ENCODE results near the gene ERRFI1. TPM values are rescaled to one million over a fixed set of nuclear protein-coding genes. Genes with fewer than 3 reads are reported as not detected.
A peak's percentile ranks its signal among the peaks of the same experiment; 100 is the strongest.

The ERRFI1 gene
- total and polyA plus RNA-seq, 4 donors: 33.3 to 258 (median 120) TPM

- Histone ChIP-seq H3K27ac (ENCODE audit: low read depth in 1 of 2, low read length in 2 of 2) (no peak overlapping the region), H3K9me3 (ENCODE audit: control insufficient read depth, low read length) (no peaks in the 10 kb centered on the region), H3K4me3 (ENCODE audit: low read length in 2 of 2) (no peak overlapping the region), H3K36me3 (ENCODE audit: control insufficient read depth in 1 of 2, insufficient read depth in 2 of 2, low read length in 1 of 2) (peaks cover 0 to 4% of the 10 kb centered on the region in 2 donors), H3K27me3 (ENCODE audit: control insufficient read depth in 1 of 2, insufficient read depth in 2 of 2, low read length in 1 of 2) (no peaks in the 10 kb centered on the region), H3K4me1 (ENCODE audit: control insufficient read depth in 1 of 2, insufficient read depth in 2 of 2, low read length in 2 of 2) (peaks cover 0 to 2% of the 10 kb centered on the region in 2 donors)
- ATAC-seq (ENCODE audit: low FRiP score) (no peak), DNase-seq (no peak)
- WGBS, 2 donors: 90 to 91% methylated on average over 12 of the region's 12 CpGs
- intact Hi-C loops (cut with DNase I): no loop called here
Observed at GRCh38 chr1:8006037-8006963, 19.8 kb downstream of the ERRFI1 start.

- H3K27me3 ChIP-seq (ENCODE audit: control insufficient read depth in 1 of 2, insufficient read depth in 2 of 2, low read length in 1 of 2): no peaks in the 10 kb centered on the region
- H3K4me1 ChIP-seq (ENCODE audit: control insufficient read depth in 1 of 2, insufficient read depth in 2 of 2, low read length in 2 of 2): peaks cover 0 to 2% of the 10 kb centered on the region in 2 donors
- peaks cover 0 to 2% of the 10 kb centered on the region in 2 donors for H3K36me3 ChIP-seq (ENCODE audit: control insufficient read depth in 1 of 2, insufficient read depth in 2 of 2, low read length in 1 of 2)
- H3K9me3 ChIP-seq (ENCODE audit: control insufficient read depth, low read length): no peaks in the 10 kb centered on the region
- peak; percentile 95 for ATAC-seq (ENCODE audit: low FRiP score)
- H3K27ac ChIP-seq (ENCODE audit: low read depth in 1 of 2, low read length in 2 of 2): peak overlapping the region in 1 of 2 donors; percentile 55
- no peak overlapping the region for H3K4me3 ChIP-seq (ENCODE audit: low read length in 2 of 2)
- 11 to 14% methylated on average over 17 of the region's 17 CpGs for WGBS, 2 donors
- intact Hi-C loops (cut with DNase I): no loop called here
- peak; percentile 88 to 90 for DNase-seq
Observed at GRCh38 chr1:8004803-8005573, 21.1 kb downstream of the ERRFI1 start.

GRCh38 chr1:8004113-8004802 is 21.9 kb downstream of the ERRFI1 start:
- H3K9me3 ChIP-seq (ENCODE audit: control insufficient read depth, low read length): no peaks in the 10 kb centered on the region
- WGBS, 2 donors: 86% methylated on average over 18 of the region's 18 CpGs
- DNase-seq (no peak), ATAC-seq (ENCODE audit: low FRiP score) (no peak)
- H3K27me3 ChIP-seq (ENCODE audit: control insufficient read depth in 1 of 2, insufficient read depth in 2 of 2, low read length in 1 of 2): no peaks in the 10 kb centered on the region
- H3K4me1 ChIP-seq (ENCODE audit: control insufficient read depth in 1 of 2, insufficient read depth in 2 of 2, low read length in 2 of 2): peaks cover 0 to 2% of the 10 kb centered on the region in 2 donors
- H3K4me3 ChIP-seq (ENCODE audit: low read length in 2 of 2): no peak overlapping the region
- intact Hi-C loops (cut with DNase I): no loop called here
- H3K27ac ChIP-seq (ENCODE audit: low read depth in 1 of 2, low read length in 2 of 2): peak overlapping the region in 1 of 2 donors; percentile 29
- peaks cover 0 to 2% of the 10 kb centered on the region in 2 donors for H3K36me3 ChIP-seq (ENCODE audit: control insufficient read depth in 1 of 2, insufficient read depth in 2 of 2, low read length in 1 of 2)

- no peak for ATAC-seq (ENCODE audit: low FRiP score)
- Histone ChIP-seq H3K27ac (ENCODE audit: low read depth in 1 of 2, low read length in 2 of 2) (no peak overlapping the region), H3K36me3 (ENCODE audit: control insufficient read depth in 1 of 2, insufficient read depth in 2 of 2, low read length in 1 of 2) (peaks cover 0 to 2% of the 10 kb centered on the region in 2 donors), H3K9me3 (ENCODE audit: control insufficient read depth, low read length) (no peaks in the 10 kb centered on the region), H3K4me3 (ENCODE audit: low read length in 2 of 2) (no peak overlapping the region), H3K4me1 (ENCODE audit: control insufficient read depth in 1 of 2, insufficient read depth in 2 of 2, low read length in 2 of 2) (peaks cover 0 to 2% of the 10 kb centered on the region in 2 donors), H3K27me3 (ENCODE audit: control insufficient read depth in 1 of 2, insufficient read depth in 2 of 2, low read length in 1 of 2) (no peaks in the 10 kb centered on the region)
- DNase-seq: no peak
- intact Hi-C loops (cut with DNase I): no loop called here
- WGBS, 2 donors: 90 to 91% methylated on average over 6 of the region's 6 CpGs
Observed at GRCh38 chr1:8003438-8004112, 22.5 kb downstream of the ERRFI1 start.

GRCh38 chr1:8002921-8003320 is 23.2 kb downstream of the ERRFI1 start:
- Histone ChIP-seq H3K4me3 (ENCODE audit: low read length in 2 of 2) (no peak overlapping the region), H3K4me1 (ENCODE audit: control insufficient read depth in 1 of 2, insufficient read depth in 2 of 2, low read length in 2 of 2) (peaks cover 0 to 2% of the 10 kb centered on the region in 2 donors), H3K9me3 (ENCODE audit: control insufficient read depth, low read length) (no peaks in the 10 kb centered on the region), H3K27ac (ENCODE audit: low read depth in 1 of 2, low read length in 2 of 2) (no peak overlapping the region), H3K27me3 (ENCODE audit: control insufficient read depth in 1 of 2, insufficient read depth in 2 of 2, low read length in 1 of 2) (no peaks in the 10 kb centered on the region), H3K36me3 (ENCODE audit: control insufficient read depth in 1 of 2, insufficient read depth in 2 of 2, low read length in 1 of 2) (peaks cover 0 to 2% of the 10 kb centered on the region in 2 donors)
- DNase-seq (no peak), ATAC-seq (ENCODE audit: low FRiP score) (no peak)
- intact Hi-C loops (cut with DNase I): no loop called here
- 95 to 97% methylated on average over 4 of the region's 4 CpGs for WGBS, 2 donors

GRCh38 chr1:8002329-8002910 is 23.7 kb downstream of the ERRFI1 start:
- H3K27me3 ChIP-seq (ENCODE audit: control insufficient read depth in 1 of 2, insufficient read depth in 2 of 2, low read length in 1 of 2): no peaks in the 10 kb centered on the region
- no peak overlapping the region for H3K27ac ChIP-seq (ENCODE audit: low read depth in 1 of 2, low read length in 2 of 2)
- peaks cover 0 to 2% of the 10 kb centered on the region in 2 donors for H3K4me1 ChIP-seq (ENCODE audit: control insufficient read depth in 1 of 2, insufficient read depth in 2 of 2, low read length in 2 of 2)
- no peaks in the 10 kb centered on the region for H3K9me3 ChIP-seq (ENCODE audit: control insufficient read depth, low read length)
- H3K4me3 ChIP-seq (ENCODE audit: low read length in 2 of 2): no peak overlapping the region
- intact Hi-C loops (cut with DNase I): no loop called here
- peaks cover 0 to 2% of the 10 kb centered on the region in 2 donors for H3K36me3 ChIP-seq (ENCODE audit: control insufficient read depth in 1 of 2, insufficient read depth in 2 of 2, low read length in 1 of 2)
- WGBS, 2 donors: 96 to 97% methylated on average over 6 of the region's 6 CpGs
- DNase-seq (no peak), ATAC-seq (ENCODE audit: low FRiP score) (no peak)

- no peak overlapping the region for H3K27ac ChIP-seq (ENCODE audit: low read depth in 1 of 2, low read length in 2 of 2)
- DNase-seq (no peak), ATAC-seq (ENCODE audit: low FRiP score) (no peak)
- 95 to 97% methylated on average over 5 of the region's 5 CpGs for WGBS, 2 donors
- intact Hi-C loops (cut with DNase I): no loop called here
- no peaks in the 10 kb centered on the region for H3K9me3 ChIP-seq (ENCODE audit: control insufficient read depth, low read length)
- no peaks in the 10 kb centered on the region for H3K36me3 ChIP-seq (ENCODE audit: control insufficient read depth in 1 of 2, insufficient read depth in 2 of 2, low read length in 1 of 2)
- no peaks in the 10 kb centered on the region for H3K4me1 ChIP-seq (ENCODE audit: control insufficient read depth in 1 of 2, insufficient read depth in 2 of 2, low read length in 2 of 2)
- H3K27me3 ChIP-seq (ENCODE audit: control insufficient read depth in 1 of 2, insufficient read depth in 2 of 2, low read length in 1 of 2): no peaks in the 10 kb centered on the region
- H3K4me3 ChIP-seq (ENCODE audit: low read length in 2 of 2): no peak overlapping the region
Observed at GRCh38 chr1:7995437-7995836, 30.7 kb downstream of the ERRFI1 start.

GRCh38 chr1:7994827-7995226 is 31.3 kb downstream of the ERRFI1 start:
- Histone ChIP-seq H3K27me3 (ENCODE audit: control insufficient read depth in 1 of 2, insufficient read depth in 2 of 2, low read length in 1 of 2) (no peaks in the 10 kb centered on the region), H3K4me3 (ENCODE audit: low read length in 2 of 2) (no peak overlapping the region), H3K9me3 (ENCODE audit: control insufficient read depth, low read length) (no peaks in the 10 kb centered on the region), H3K4me1 (ENCODE audit: control insufficient read depth in 1 of 2, insufficient read depth in 2 of 2, low read length in 2 of 2) (no peaks in the 10 kb centered on the region), H3K27ac (ENCODE audit: low read depth in 1 of 2, low read length in 2 of 2) (no peak overlapping the region), H3K36me3 (ENCODE audit: control insufficient read depth in 1 of 2, insufficient read depth in 2 of 2, low read length in 1 of 2) (no peaks in the 10 kb centered on the region)
- no peak for ATAC-seq (ENCODE audit: low FRiP score)
- DNase-seq: no peak
- 98 to 100% methylated on average over 1 of the region's 1 CpG for WGBS, 2 donors
- intact Hi-C loops (cut with DNase I): no loop called here

Measured in aorta (tissue), 5 donors.